HAP-1 (cell line): Measurements from ENCODE around the gene BRICD5.

Experiments used
- DNase-seq, 2 experiments: peaks; one replicate each; pipeline ENCODE4 v3.0.0-alpha.2; 2016 to 2020; ENCODE audit warnings: low spot score in 2 of 2
- H3K27me3 ChIP-seq: fragments of 250-450 bp; sonication (Bioruptor Pico); 2 replicates; pipeline ENCODE4 v1.5.1; 2020; ENCODE audit warnings: low read depth, mild to moderate bottlenecking, moderate library complexity
- H3K36me3 ChIP-seq: fragments of 250-450 bp; sonication (Bioruptor Pico); replicated peaks from 2 replicates; pipeline ENCODE4 v1.5.1; 2020; ENCODE audit warnings: mild to moderate bottlenecking
- H3K4me1 ChIP-seq: fragments of 250-450 bp; sonication (Bioruptor Pico); 2 replicates; pipeline ENCODE4 v1.5.1; 2020; ENCODE audit warnings: mild to moderate bottlenecking
- H3K4me3 ChIP-seq: fragments of 250-450 bp; sonication (Bioruptor Pico); 2 replicates; pipeline ENCODE4 v1.5.1; 2020; ENCODE audit warnings: mild to moderate bottlenecking, moderate library complexity
- H3K9me3 ChIP-seq: fragments of 250-450 bp; sonication (Bioruptor Pico); 2 replicates; pipeline ENCODE4 v1.5.1; 2020; ENCODE audit warnings: mild to moderate bottlenecking, moderate library complexity
- in situ Hi-C: fragments of 300-500 bp; cut with MboI; formaldehyde crosslinking; loops from 3 replicates; pipeline ENCODE4 v1.14.3; 2020; ENCODE audit warnings: low sequenced_read_pairs, inconsistent platforms, mixed read lengths

The BRICD5 gene

GRCh38 chr16:2173366-2173765, 37.3 kb downstream of the BRICD5 start:
- in situ Hi-C loops, result no loop called here
- no peak overlapping the region for H3K4me3 ChIP-seq
- H3K27me3 ChIP-seq, result no peaks in the 10 kb centered on the region
- no peaks in the 10 kb centered on the region for H3K4me1 ChIP-seq
- H3K9me3 ChIP-seq, result no peaks in the 10 kb centered on the region
- DNase-seq, result no peak
- peaks cover 43% of the 10 kb centered on the region for H3K36me3 ChIP-seq

GRCh38 chr16:2172688-2173335, 37.9 kb downstream of the BRICD5 start:
- in situ Hi-C loops, result no loop called here
- no peaks in the 10 kb centered on the region for H3K4me1 ChIP-seq
- DNase-seq, result no peak
- H3K27me3 ChIP-seq, result no peaks in the 10 kb centered on the region
- no peak overlapping the region for H3K4me3 ChIP-seq
- no peaks in the 10 kb centered on the region for H3K9me3 ChIP-seq
- peaks cover 44% of the 10 kb centered on the region for H3K36me3 ChIP-seq

- Histone ChIP-seq H3K4me3 (no peak overlapping the region), H3K4me1 (no peaks in the 10 kb centered on the region), H3K36me3 (peaks cover 46% of the 10 kb centered on the region), H3K9me3 (no peaks in the 10 kb centered on the region), H3K27me3 (no peaks in the 10 kb centered on the region)
- DNase-seq, result no peak
- in situ Hi-C loops, result no loop called here
These were observed 39.0 kb downstream of the BRICD5 start for GRCh38 chr16:2171601-2172178.

- H3K27me3 ChIP-seq, result no peaks in the 10 kb centered on the region
- H3K4me1 ChIP-seq, result no peaks in the 10 kb centered on the region
- in situ Hi-C loops, result no loop called here
- H3K9me3 ChIP-seq, result no peaks in the 10 kb centered on the region
- peaks cover 49% of the 10 kb centered on the region for H3K36me3 ChIP-seq
- DNase-seq, result no peak
- no peak overlapping the region for H3K4me3 ChIP-seq
These were observed 39.9 kb downstream of the BRICD5 start for GRCh38 chr16:2170587-2171435.

- Histone ChIP-seq H3K4me1 (no peaks in the 10 kb centered on the region), H3K27me3 (no peaks in the 10 kb centered on the region), H3K9me3 (no peaks in the 10 kb centered on the region), H3K36me3 (peaks cover 43% of the 10 kb centered on the region), H3K4me3 (no peak overlapping the region)
- DNase-seq, result no peak
- in situ Hi-C loops, result no loop called here
These were observed 40.6 kb downstream of the BRICD5 start for GRCh38 chr16:2170080-2170479.

GRCh38 chr16:2167068-2167638, 43.5 kb downstream of the BRICD5 start:
- Histone ChIP-seq H3K9me3 (no peaks in the 10 kb centered on the region), H3K36me3 (peaks cover 31% of the 10 kb centered on the region)

GRCh38 chr16:2166263-2167067, 44.2 kb downstream of the BRICD5 start:
- in situ Hi-C loops, result no loop called here
- H3K36me3 ChIP-seq, result peaks cover 26% of the 10 kb centered on the region

More at GRCh38 chr16:2167068-2167638, 43.5 kb downstream of the BRICD5 start:
- H3K27me3 ChIP-seq, result no peaks in the 10 kb centered on the region
- no peak for DNase-seq
- H3K4me3 ChIP-seq, result no peak overlapping the region
- H3K4me1 ChIP-seq, result no peaks in the 10 kb centered on the region
- in situ Hi-C loops, result no loop called here

GRCh38 chr16:2165861-2166260, 44.8 kb downstream of the BRICD5 start:
- no peak for DNase-seq
- H3K9me3 ChIP-seq, result no peaks in the 10 kb centered on the region
- no peaks in the 10 kb centered on the region for H3K27me3 ChIP-seq
- no peaks in the 10 kb centered on the region for H3K4me1 ChIP-seq
- in situ Hi-C loops, result no loop called here
- H3K4me3 ChIP-seq, result no peak overlapping the region
- peaks cover 26% of the 10 kb centered on the region for H3K36me3 ChIP-seq

More at GRCh38 chr16:2166263-2167067, 44.2 kb downstream of the BRICD5 start:
- no peaks in the 10 kb centered on the region for H3K9me3 ChIP-seq
- no peaks in the 10 kb centered on the region for H3K4me1 ChIP-seq
- DNase-seq, result no peak
- no peak overlapping the region for H3K4me3 ChIP-seq
- no peaks in the 10 kb centered on the region for H3K27me3 ChIP-seq

GRCh38 chr16:2163211-2163881, 47.3 kb downstream of the BRICD5 start:
- Histone ChIP-seq H3K4me1 (no peaks in the 10 kb centered on the region), H3K36me3 (peaks cover 26% of the 10 kb centered on the region), H3K4me3 (no peak overlapping the region), H3K27me3 (no peaks in the 10 kb centered on the region), H3K9me3 (no peaks in the 10 kb centered on the region)
- in situ Hi-C loops, result no loop called here
- no peak for DNase-seq

GRCh38 chr16:2162676-2163118, 48.0 kb downstream of the BRICD5 start:
- Histone ChIP-seq H3K36me3 (peaks cover 22% of the 10 kb centered on the region), H3K27me3 (no peaks in the 10 kb centered on the region), H3K9me3 (no peaks in the 10 kb centered on the region), H3K4me1 (no peaks in the 10 kb centered on the region), H3K4me3 (no peak overlapping the region)
- in situ Hi-C loops, result no loop called here
- no peak for DNase-seq

GRCh38 chr16:2161911-2162310, 48.8 kb downstream of the BRICD5 start:
- peaks cover 5% of the 10 kb centered on the region for H3K4me1 ChIP-seq
- no peak for DNase-seq
- no peaks in the 10 kb centered on the region for H3K9me3 ChIP-seq
- peaks cover 17% of the 10 kb centered on the region for H3K36me3 ChIP-seq
- in situ Hi-C loops, result no loop called here
- no peak overlapping the region for H3K4me3 ChIP-seq
- no peaks in the 10 kb centered on the region for H3K27me3 ChIP-seq

GRCh38 chr16:2160915-2161551, 49.6 kb downstream of the BRICD5 start:
- no peaks in the 10 kb centered on the region for H3K9me3 ChIP-seq
- no peaks in the 10 kb centered on the region for H3K27me3 ChIP-seq
- DNase-seq, result no peak
- in situ Hi-C loops, result no loop called here
- H3K36me3 ChIP-seq, result peaks cover 9% of the 10 kb centered on the region
- no peak overlapping the region for H3K4me3 ChIP-seq
- peaks cover 9% of the 10 kb centered on the region for H3K4me1 ChIP-seq
